ENCODE measurements around the gene APPL1. TPM values are rescaled to one million over a fixed set of nuclear protein-coding genes. Genes with fewer than 3 reads are reported as not detected.

Gene APPL1
- total RNA-seq, 1 donor from 2014 or later: 63.1 TPM

DNA sequence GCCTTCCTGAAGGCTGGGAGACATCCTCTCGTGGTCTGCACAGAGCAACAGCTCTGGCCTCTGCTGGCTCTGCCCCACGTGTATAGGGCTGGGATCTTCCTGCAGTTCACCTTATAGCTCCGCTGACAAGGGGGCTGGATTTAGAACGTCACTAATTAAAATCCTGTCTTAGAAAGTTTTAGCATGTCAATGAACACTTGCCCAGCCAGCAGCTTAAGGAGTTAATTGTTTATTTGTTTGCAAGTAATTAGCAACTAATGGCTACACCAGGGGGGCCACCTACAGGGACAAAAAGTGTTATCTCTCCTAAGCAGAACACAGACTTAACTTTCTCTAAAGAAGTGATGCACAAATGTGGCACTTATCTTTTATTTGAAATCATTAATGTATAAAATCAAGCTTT lies 27.6 kb upstream of the APPL1 start, which contains the start of gene HESX1:
Gene HESX1 (minus strand): TSS at position 84 of the 403 bp plus-strand sequence. CDS start 60 bp downstream, at position 24.
- TF ChIP-seq, protein P1, sequence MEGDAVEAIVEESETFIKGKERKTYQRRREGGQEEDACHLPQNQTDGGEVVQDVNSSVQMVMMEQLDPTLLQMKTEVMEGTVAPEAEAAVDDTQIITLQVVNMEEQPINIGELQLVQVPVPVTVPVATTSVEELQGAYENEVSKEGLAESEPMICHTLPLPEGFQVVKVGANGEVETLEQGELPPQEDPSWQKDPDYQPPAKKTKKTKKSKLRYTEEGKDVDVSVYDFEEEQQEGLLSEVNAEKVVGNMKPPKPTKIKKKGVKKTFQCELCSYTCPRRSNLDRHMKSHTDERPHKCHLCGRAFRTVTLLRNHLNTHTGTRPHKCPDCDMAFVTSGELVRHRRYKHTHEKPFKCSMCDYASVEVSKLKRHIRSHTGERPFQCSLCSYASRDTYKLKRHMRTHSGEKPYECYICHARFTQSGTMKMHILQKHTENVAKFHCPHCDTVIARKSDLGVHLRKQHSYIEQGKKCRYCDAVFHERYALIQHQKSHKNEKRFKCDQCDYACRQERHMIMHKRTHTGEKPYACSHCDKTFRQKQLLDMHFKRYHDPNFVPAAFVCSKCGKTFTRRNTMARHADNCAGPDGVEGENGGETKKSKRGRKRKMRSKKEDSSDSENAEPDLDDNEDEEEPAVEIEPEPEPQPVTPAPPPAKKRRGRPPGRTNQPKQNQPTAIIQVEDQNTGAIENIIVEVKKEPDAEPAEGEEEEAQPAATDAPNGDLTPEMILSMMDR (IDR thresholded peaks at IDR 0.05): no peak
- no peaks in the 10 kb centered on the region for H3K4me1 ChIP-seq
- H3K36me3 ChIP-seq: no peaks in the 10 kb centered on the region
- intact Hi-C loops (cut with DNase I): no loop called here
- H3K27me3 ChIP-seq: no peaks in the 10 kb centered on the region
- H3K4me3 ChIP-seq: no peak within 1 kb of the TSS
- DNase-seq (ENCODE audit: low spot score in 2 of 2): no peak
- H3K27ac ChIP-seq: no peak within 1 kb of the TSS
- no peaks in the 10 kb centered on the region for H3K9me3 ChIP-seq

DNA sequence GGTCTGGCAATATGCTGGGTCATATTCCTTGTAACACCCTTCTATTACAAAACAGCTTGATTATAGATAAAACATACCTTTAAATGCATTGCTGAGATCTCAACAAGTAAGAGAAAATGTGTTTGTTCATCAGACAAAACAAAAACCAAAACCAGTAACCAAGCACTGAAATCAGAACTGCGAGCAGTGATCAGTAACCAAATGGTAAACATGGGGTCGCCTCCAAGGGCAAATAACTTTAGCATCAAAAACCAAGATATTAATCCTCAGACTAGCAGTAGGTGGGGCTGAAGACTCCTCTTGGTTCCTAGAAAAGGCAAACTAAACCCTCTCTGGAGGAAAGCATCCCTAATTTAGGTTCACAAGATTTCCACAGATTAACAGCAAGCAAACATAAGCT lies 21.1 kb upstream of the APPL1 start:
- Histone ChIP-seq H3K4me3 (no peak overlapping the region), H3K27me3 (no peaks in the 10 kb centered on the region), H3K27ac (no peak overlapping the region), H3K4me1 (no peaks in the 10 kb centered on the region), H3K36me3 (no peaks in the 10 kb centered on the region), H3K9me3 (no peaks in the 10 kb centered on the region)
- no peak for DNase-seq (ENCODE audit: low spot score in 2 of 2)
- intact Hi-C loops (cut with DNase I): no loop called here
- TF ChIP-seq, protein P1 (IDR thresholded peaks at IDR 0.05): no peak

DNA sequence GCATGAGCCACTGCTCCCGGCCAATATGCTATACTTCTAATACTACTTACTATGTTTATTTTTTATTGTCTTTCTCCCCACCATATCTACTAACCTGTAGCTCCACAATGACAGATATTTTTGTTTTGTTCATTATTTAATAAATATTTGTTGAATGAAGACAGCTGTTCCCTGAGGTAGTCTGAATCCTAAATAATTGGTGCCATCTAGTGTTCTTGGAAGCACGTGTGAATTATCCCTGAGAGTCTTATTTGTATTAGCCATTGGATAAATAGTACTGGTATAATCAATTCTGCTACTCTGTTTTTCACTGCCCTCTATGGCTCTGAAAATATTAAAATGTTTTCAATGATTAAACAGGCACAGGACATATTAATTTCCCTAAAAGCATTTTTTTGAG lies 5.6 kb upstream of the APPL1 start:
- TF ChIP-seq, protein P1 (IDR thresholded peaks at IDR 0.05): no peak
- H3K4me1 ChIP-seq: no peaks in the 10 kb centered on the region
- no peak overlapping the region for H3K27ac ChIP-seq
- DNase-seq (ENCODE audit: low spot score in 2 of 2): no peak
- H3K27me3 ChIP-seq: no peaks in the 10 kb centered on the region
- intact Hi-C loops (cut with DNase I): loop anchor here (10.0 kb wide), 1 partner anchor 953 kb away; no protein-coding TSS in a partner anchor
- no peaks in the 10 kb centered on the region for H3K36me3 ChIP-seq
- no peaks in the 10 kb centered on the region for H3K9me3 ChIP-seq
- no peak overlapping the region for H3K4me3 ChIP-seq

DNA sequence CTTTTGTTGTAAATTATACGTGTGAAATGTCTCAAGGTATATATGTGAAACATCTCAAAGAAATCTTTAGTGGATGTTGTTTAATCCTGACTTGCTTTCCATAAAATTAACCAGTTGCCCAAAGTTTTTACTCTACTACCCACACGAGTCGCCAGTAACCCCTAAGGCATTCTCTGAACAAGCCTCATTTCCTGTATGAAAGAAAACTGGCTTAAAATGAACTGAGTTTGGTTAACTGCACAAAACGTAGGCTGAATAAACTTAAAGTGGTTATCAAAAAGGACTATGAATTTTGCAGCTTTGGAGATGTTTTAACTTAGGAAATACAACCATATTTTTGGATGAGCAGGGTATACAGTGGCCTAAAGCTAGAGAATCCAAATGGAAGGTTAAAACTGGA lies 2.7 kb upstream of the APPL1 start:
- Histone ChIP-seq H3K36me3 (no peaks in the 10 kb centered on the region), H3K27me3 (no peaks in the 10 kb centered on the region), H3K27ac (no peak overlapping the region), H3K4me3 (no peak overlapping the region), H3K4me1 (peaks cover 1 to 8% of the 10 kb centered on the region in 2 donors), H3K9me3 (no peaks in the 10 kb centered on the region)
- intact Hi-C loops (cut with DNase I): loop anchor here (5.0 to 10.0 kb wide), 4 partner anchors 123 to 950 kb away; partner anchors contain the start of genes CCDC66 and TASOR
- TF ChIP-seq, protein P1 (IDR thresholded peaks at IDR 0.05): no peak
- no peak for DNase-seq (ENCODE audit: low spot score in 2 of 2)

DNA sequence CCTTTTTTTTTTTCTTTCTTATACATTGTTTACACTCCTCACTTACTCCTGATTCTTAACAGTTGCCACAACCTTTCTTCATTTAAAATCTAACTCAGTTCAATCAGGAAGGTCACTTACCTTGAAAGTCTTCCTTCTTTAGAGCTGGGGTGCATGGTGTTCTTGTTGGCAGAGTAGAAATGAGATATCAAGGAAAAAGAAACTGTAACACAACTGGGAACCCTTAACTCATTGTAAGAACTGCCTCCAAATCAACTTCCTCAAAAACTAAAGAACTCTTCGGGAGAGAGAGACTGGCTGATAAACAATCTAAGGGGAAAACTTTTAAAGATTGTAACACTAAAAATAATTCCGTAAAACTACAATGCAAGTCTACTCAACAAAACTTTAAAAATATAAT lies 1.4 kb upstream of the APPL1 start:
- Histone ChIP-seq H3K9me3 (no peaks in the 10 kb centered on the region), H3K4me3 (no peak overlapping the region), H3K27me3 (no peaks in the 10 kb centered on the region), H3K36me3 (no peaks in the 10 kb centered on the region), H3K4me1 (peaks cover 3 to 14% of the 10 kb centered on the region in 2 donors), H3K27ac (no peak overlapping the region)
- TF ChIP-seq, protein P1 (IDR thresholded peaks at IDR 0.05): no peak
- no peak for DNase-seq (ENCODE audit: low spot score in 2 of 2)
- intact Hi-C loops (cut with DNase I): loop anchor here (2.0 to 10.0 kb wide), 7 partner anchors 61 to 949 kb away; partner anchors contain the start of genes CCDC66, IL17RD, PDE12 and TASOR
